ENCODE measurements around the gene TBC1D2. TPM values are rescaled to one million over a fixed set of nuclear protein-coding genes. Genes with fewer than 3 reads are reported as not detected.

TBC1D2 gene
- total RNA-seq, 1 donor from 2014 or later = 6.6 TPM

GRCh38 chr9:98172604-98173003, 82.8 kb downstream of the TBC1D2 start:
- intact Hi-C loops (cut with micrococcal nuclease) = no loop called here

GRCh38 chr9:98171176-98171925, 84.1 kb downstream of the TBC1D2 start:
- intact Hi-C loops (cut with micrococcal nuclease) = no loop called here

GRCh38 chr9:98168941-98169488, 86.4 kb downstream of the TBC1D2 start:
- intact Hi-C loops (cut with micrococcal nuclease) = no loop called here

- intact Hi-C loops (cut with micrococcal nuclease) = no loop called here
Measured at GRCh38 chr9:98168153-98168780, 87.2 kb downstream of the TBC1D2 start.

GRCh38 chr9:98164912-98165311, 90.5 kb downstream of the TBC1D2 start:
- intact Hi-C loops (cut with micrococcal nuclease) = no loop called here

GRCh38 chr9:98162613-98163012, 92.8 kb downstream of the TBC1D2 start:
- intact Hi-C loops (cut with micrococcal nuclease) = no loop called here

GRCh38 chr9:98161851-98162250, 93.6 kb downstream of the TBC1D2 start:
- intact Hi-C loops (cut with micrococcal nuclease) = no loop called here

GRCh38 chr9:98159790-98160189, 95.7 kb downstream of the TBC1D2 start:
- intact Hi-C loops (cut with micrococcal nuclease) = no loop called here

GRCh38 chr9:98159301-98159700, 96.1 kb downstream of the TBC1D2 start:
- intact Hi-C loops (cut with micrococcal nuclease) = no loop called here

GRCh38 chr9:98158071-98158831, 97.2 kb downstream of the TBC1D2 start:
- intact Hi-C loops (cut with micrococcal nuclease) = no loop called here

- intact Hi-C loops (cut with micrococcal nuclease) = no loop called here
Measured at GRCh38 chr9:98157372-98157771, 98.1 kb downstream of the TBC1D2 start.

GRCh38 chr9:98154678-98155077, 100.8 kb downstream of the TBC1D2 start:
- intact Hi-C loops (cut with micrococcal nuclease) = no loop called here

- intact Hi-C loops (cut with micrococcal nuclease) = no loop called here
Measured at GRCh38 chr9:98152526-98152925, 102.9 kb downstream of the TBC1D2 start.

GRCh38 chr9:98150721-98151120, 104.7 kb downstream of the TBC1D2 start:
- intact Hi-C loops (cut with micrococcal nuclease) = no loop called here

- intact Hi-C loops (cut with micrococcal nuclease) = no loop called here
Measured at GRCh38 chr9:98150164-98150563, 105.3 kb downstream of the TBC1D2 start.

- intact Hi-C loops (cut with micrococcal nuclease) = no loop called here
Measured at GRCh38 chr9:98149422-98149821, 106.0 kb downstream of the TBC1D2 start.

Other genes starting within 250 kb of the TBC1D2 start
- 58.7 and 59.5 TPM in 2 replicates for gene NANS, start 198.9 kb downstream of the TBC1D2 start, total RNA-seq
- gene TRIM14, start 136.4 kb downstream of the TBC1D2 start, total RNA-seq = 102 and 104 TPM in 2 replicates
- 3.8 and 3.9 TPM in 2 replicates for gene CORO2A, start 63.0 kb downstream of the TBC1D2 start, total RNA-seq

Measured in T-helper 1 cell treated with Interleukin-12 subunit alpha and Interleukin-12 subunit beta and Interleukin-4 antibody, amounts not matched to agents 30 ng/mL and 1 ng/mL, for 36 hours (primary cell).